ENCODE data around the gene DUS1L. TPM values are rescaled to one million over a fixed set of nuclear protein-coding genes. Genes with fewer than 3 reads are reported as not detected.
A peak's percentile ranks its signal among the peaks of the same experiment; 100 is the strongest.

The DUS1L gene
- total RNA-seq, 1 experiment from 2014 or later, result 144 TPM

DNA sequence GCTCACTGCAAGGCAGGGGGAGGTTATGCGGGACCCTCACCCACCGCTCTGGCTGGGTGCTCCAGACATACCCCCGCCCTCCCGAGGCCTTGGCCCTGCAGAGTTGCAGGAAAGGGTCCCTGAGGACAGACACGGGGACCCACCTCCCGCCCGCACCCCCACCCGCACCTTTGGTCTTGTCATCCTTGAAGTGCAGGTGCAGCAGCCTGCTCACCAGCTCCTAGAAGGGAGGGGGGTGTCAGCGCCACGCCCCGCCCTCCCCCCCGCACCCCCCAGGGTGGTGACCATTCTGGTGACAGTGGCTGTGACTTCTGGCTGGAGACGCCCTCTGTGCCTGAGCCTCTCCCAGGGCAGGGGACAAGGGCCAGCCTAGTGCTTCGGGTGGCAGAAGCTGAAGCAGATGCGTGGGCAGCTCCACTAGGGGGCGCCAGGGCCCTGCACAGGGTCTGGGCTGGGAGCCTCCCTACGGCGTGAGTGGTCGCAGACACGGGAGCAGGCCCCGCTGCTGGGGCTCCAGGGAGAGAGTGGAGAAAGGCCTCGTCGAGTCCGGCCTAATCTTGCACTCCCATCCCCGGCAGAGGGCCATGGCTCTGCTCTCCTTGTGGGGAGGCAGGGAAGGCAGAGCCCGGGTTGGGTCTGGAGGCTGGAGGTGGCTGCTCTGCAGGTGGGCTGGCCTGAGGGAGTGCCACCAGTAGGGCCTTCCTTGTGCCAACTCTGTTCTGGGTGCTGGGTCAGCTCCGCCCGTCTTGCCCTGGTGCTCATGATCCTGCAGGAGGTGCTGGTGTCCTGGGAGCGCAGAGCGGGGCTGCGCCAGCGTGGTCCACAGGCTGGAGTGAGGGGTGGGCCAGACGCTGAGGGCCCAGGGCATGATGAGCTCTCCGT, 45.7 kb downstream of the DUS1L start:
- no peak for DNase-seq (ENCODE audit: low spot score)
- in situ Hi-C loops (cut with HindIII; ENCODE audit: low sequenced_read_pairs), result no loop called here

GRCh38 chr17:82018989-82019689, 46.5 kb downstream of the DUS1L start:
- no peak for DNase-seq (ENCODE audit: low spot score)
- in situ Hi-C loops (cut with HindIII; ENCODE audit: low sequenced_read_pairs), result no loop called here

- in situ Hi-C loops (cut with HindIII; ENCODE audit: low sequenced_read_pairs), result no loop called here
- no peak for DNase-seq (ENCODE audit: low spot score)
Measured at GRCh38 chr17:82018152-82018988, 47.2 kb downstream of the DUS1L start.

DNA sequence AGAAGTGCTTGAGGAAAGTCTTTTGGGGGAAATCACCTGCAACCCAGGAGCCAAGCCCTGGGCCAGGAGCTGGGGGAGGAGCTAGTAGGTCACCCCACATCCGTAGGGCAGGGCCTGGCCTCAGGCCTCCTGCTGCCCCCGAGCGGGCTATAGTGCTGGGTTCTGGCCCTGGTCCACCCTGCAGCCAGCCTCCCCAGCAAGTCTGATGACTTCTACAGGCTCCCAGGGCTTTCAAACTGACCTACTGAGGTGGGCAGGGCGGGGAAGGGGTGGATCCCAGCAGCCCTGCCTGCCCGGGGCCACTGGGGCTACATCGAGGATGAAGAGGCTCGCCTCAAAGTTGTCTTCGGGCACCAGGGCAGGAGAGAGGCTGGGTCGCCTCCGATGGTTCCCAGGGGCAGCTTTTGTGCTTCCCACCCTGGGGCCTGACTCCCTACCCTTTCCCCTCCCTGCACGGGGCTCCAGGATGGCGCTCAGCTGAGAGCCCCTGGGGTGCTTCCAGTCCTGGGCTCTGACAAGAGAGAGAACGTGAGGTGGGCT, 47.9 kb downstream of the DUS1L start:
- in situ Hi-C loops (cut with HindIII; ENCODE audit: low sequenced_read_pairs), result no loop called here
- DNase-seq (ENCODE audit: low spot score), result no peak

DNA sequence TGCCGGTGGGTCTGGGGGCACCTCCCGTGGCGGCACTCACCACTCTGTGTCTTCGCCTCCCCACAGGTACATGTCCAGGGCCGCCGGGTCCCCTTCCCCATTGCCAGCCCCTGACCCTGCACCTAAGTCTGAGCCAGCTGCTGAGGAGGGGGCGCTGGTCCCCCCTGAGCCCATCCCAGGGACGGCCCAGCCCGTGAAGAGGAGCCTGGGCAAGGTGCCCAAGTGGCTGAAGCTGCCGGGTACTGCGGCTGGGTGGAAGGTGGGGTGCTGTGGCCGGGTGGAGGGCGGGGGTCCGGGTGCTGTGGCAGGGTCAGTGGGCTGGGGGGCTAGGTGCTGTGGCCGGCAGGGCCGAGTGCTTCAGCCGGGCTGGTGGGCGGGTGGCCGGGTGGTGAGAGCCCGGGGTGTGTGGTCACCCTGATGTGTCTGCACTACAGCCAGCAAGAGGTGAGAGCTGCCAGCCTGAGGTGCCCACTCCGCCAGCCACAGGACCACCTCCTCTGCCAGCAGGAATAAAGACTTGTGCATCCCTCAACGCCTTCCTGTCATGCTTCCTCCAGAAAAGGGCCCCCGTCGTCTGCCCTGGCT, 48.6 kb downstream of the DUS1L start:
- in situ Hi-C loops (cut with HindIII; ENCODE audit: low sequenced_read_pairs), result no loop called here

GRCh38 chr17:82016061-82016874, 49.3 kb downstream of the DUS1L start:
- in situ Hi-C loops (cut with HindIII; ENCODE audit: low sequenced_read_pairs), result no loop called here

More for the DNA sequence above, 48.6 kb downstream of the DUS1L start:
- DNase-seq (ENCODE audit: low spot score), result no peak

DNA sequence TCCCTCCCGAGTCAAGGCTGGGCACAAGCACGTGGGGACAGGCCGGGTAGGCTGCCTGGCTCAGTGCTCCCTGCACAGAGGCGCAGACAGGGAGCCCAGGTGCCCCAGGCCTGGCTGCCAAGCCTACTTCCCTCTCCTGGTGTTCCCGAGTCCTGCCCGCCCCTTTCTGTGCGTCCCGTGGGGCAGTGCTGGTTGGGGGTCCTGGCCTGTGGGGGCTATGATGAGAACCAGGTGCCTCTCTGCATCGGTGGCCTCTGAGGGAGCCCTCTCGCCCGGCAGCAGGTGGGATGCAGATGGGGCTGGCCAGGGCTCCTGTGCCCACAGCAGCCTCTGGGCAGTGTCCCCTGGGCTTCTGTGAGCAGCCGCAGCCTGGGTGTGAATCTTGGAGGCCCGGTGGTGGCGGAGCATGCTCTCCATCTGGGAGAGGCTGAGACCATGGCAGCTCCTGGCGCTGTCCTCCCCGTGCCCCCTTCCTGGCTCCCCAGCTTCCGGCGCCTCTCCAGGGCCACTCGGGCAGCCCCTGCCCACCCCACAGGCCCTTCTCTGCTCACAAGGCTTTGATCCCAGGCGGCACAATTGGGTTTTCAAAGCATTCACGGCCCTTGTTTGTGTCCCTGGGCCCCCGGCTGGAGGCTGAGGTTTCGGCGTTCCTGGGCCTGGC, 50.2 kb downstream of the DUS1L start:
- in situ Hi-C loops (cut with HindIII; ENCODE audit: low sequenced_read_pairs), result no loop called here
- DNase-seq (ENCODE audit: low spot score), result no peak

More at GRCh38 chr17:82016061-82016874, 49.3 kb downstream of the DUS1L start:
- no peak for DNase-seq (ENCODE audit: low spot score)

- in situ Hi-C loops (cut with HindIII; ENCODE audit: low sequenced_read_pairs), result no loop called here
- no peak for DNase-seq (ENCODE audit: low spot score)
Measured at GRCh38 chr17:82014971-82015310, 50.7 kb downstream of the DUS1L start.

DNA sequence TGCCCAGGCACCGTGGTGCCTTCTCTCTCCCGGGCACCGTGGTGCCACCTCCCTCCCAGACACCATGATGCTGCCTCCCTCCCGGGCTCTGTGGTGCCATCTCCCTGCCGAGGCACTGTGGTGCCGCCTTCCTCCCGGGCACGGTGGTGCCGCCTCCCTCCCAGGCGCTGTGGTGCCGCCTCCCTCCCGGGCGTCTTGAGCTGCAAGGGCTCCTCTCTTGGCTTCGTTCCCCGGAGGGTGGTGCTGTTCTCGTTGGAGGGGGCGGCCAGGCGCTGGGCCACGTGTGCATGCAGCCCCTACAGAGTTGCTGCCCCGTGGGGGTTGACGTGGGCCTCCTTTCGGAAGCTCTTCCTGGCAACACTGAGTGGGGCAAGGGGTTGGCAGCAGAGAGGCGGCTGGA, 51.2 kb downstream of the DUS1L start:
- in situ Hi-C loops (cut with HindIII; ENCODE audit: low sequenced_read_pairs), result no loop called here
- no peak for DNase-seq (ENCODE audit: low spot score)

DNA sequence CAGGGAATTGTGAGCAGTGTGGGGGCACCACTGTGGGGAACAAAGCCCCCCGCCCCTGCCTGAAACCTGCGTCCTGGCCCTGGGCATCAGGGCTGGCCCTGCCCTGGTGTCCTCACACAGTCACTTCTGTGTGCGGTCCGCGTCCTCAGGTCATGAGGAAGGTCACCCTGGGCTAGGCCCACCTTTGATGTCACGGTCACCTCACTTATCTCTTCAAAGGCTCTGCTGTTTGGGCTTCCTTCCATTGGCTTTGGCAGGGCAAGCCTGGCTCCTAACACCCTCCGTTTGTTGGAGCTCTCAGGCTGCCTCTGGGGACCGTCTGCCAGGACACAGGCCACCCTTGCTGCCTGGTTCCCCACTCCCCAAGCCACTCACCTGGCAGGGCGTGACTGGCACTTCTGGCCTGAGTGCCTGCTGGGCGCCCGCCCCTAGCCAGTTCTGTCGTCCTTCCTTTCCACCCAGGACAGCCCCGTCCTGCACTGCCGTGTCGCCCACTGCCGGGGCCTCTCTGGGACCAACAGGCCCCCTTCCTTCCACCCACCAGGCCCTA, 51.8 kb downstream of the DUS1L start:
- DNase-seq (ENCODE audit: low spot score), result no peak

GRCh38 chr17:82013341-82013740, 52.3 kb downstream of the DUS1L start:
- in situ Hi-C loops (cut with HindIII; ENCODE audit: low sequenced_read_pairs), result no loop called here
- DNase-seq (ENCODE audit: low spot score), result peak; percentile 72

More for the DNA sequence above, 51.8 kb downstream of the DUS1L start:
- in situ Hi-C loops (cut with HindIII; ENCODE audit: low sequenced_read_pairs), result no loop called here

- in situ Hi-C loops (cut with HindIII; ENCODE audit: low sequenced_read_pairs), result no loop called here
- no peak for DNase-seq (ENCODE audit: low spot score)
Measured at GRCh38 chr17:82012640-82013295, 52.8 kb downstream of the DUS1L start.

GRCh38 chr17:82012261-82012639, 53.4 kb downstream of the DUS1L start:
- in situ Hi-C loops (cut with HindIII; ENCODE audit: low sequenced_read_pairs), result no loop called here
- no peak for DNase-seq (ENCODE audit: low spot score)

DNA sequence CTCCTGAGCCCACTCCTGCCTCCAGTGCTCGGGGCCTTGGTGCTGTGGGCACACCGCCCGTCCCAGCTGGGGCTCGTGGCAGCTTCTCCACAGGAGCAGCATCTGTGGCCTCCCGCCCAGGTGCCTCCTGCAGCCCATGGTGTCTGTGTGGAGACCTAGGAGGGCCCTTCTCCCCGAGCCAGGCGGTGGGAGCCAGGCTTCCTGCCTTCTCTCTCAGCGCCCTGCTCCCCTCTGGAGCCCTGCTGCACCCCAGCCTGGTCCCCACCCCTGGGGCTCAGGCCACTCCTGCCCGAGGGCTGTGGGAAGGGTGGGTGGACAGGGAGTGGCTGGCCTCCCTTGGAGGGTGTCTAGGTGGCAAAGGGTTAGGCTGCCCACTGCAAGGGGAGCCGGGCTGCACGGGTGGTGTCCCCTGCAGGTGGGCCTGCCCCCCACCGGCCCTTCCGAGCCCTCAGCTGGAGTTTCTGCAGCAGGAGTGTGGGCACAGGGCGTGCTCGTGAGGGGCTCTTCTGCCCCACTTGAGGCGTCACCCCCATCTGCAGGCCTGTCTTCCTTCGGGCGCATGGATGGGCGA, 53.9 kb downstream of the DUS1L start:
- in situ Hi-C loops (cut with HindIII; ENCODE audit: low sequenced_read_pairs), result no loop called here
- DNase-seq (ENCODE audit: low spot score), result no peak

- no peak for DNase-seq (ENCODE audit: low spot score)
- in situ Hi-C loops (cut with HindIII; ENCODE audit: low sequenced_read_pairs), result no loop called here
Measured at GRCh38 chr17:82010575-82011525, 54.8 kb downstream of the DUS1L start.

DNA sequence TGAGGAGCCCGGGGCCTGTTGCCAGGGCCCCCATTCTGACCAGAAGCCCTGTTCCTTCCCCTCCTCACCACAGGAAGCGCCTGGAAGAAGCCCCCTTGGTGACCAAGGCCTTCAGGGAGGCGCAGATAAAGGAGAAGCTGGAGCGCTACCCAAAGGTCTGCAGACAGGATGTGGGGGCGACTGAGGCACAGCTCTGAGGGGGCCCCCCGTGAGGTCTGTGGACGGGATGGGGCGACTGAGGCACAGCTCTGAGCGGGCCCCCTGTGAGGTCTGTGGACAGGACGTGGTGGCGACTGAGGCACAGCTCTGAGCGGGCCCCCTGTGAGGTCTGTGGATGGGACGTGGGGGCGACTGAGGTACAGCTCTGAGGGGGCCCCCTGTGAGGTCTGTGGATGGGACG, 56.2 kb downstream of the DUS1L start:
- DNase-seq (ENCODE audit: low spot score), result no peak
- in situ Hi-C loops (cut with HindIII; ENCODE audit: low sequenced_read_pairs), result no loop called here

All from G401 (cell line).